Tongue (tissue), 2 donors: ENCODE data around the gene NOX5. TPM values are rescaled to one million over a fixed set of nuclear protein-coding genes. Genes with fewer than 3 reads are reported as not detected.
A peak's percentile ranks its signal among the peaks of the same experiment; 100 is the strongest.

Source experiments
- DNase-seq: peaks from one replicate; pipeline ENCODE4 v3.0.0-alpha.2; 2015
- total RNA-seq: library from RNA; depleted of rRNA; stranded (reverse); fragments of >200 nt; gene quantifications from one replicate; pipeline ENCODE4 v1.2.3, GENCODE V29; 2014

The NOX5 gene
- total RNA-seq, 1 donor from 2014 or later = not detected

DNA sequence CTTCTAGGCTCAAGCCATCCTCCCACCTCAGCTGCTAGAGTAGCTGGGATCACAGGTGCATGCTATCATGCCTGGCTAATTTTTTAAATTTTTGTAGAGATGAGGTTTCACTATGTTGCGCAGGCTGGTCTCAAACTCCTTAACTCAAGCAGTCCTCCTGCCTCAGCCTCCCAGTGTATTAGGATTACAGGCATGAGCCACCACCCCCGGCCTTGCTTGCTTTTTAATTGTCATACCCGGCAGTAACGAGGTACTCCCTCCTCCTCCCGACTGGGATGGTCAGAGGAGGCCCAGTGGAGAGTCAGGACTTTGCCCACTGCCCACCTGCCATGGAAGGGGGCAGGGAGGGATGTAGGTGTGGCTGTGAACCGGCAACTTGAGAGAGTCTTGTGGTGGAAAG is 4.5 kb downstream of the NOX5 start:
- DNase-seq = no peak

DNA sequence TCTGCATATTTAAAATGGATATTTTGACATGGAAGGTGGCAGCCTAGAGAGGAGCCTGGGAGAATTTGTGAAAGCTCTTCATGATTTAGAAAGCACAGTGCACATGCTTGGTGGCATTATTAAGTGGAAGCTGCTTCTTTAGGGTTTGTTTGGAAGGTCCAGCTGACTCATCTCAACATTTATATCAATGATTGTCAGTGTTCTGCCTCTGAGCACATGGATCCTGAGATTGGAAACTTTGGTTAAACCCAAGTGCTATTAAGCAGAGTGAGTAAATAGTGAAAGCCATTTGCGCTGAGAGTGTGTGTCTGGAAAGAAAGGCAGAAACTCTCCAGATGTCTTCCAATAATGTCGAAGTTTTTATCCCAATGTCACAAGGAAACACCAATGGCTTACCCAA is 7.4 kb downstream of the NOX5 start:
- DNase-seq = no peak

DNA sequence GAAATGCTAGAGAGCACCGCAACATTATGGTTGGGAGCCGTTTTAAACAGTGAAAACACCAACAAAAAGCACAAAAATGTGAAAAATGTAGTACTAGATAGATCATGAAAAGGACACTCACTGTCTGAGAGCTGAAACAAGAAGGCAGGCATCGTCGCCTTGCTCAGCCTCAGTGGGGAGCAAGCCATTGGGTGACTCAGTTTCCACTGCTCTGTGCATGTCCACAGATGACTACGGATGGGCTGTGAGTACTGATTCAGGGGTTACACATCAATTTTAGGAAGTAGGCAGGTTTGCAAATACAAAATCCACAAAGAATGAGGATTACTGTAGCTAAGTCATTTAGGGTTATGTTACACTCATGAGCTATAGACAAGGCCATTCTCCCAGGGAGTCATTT is 10.8 kb downstream of the NOX5 start:
- no peak for DNase-seq

DNA sequence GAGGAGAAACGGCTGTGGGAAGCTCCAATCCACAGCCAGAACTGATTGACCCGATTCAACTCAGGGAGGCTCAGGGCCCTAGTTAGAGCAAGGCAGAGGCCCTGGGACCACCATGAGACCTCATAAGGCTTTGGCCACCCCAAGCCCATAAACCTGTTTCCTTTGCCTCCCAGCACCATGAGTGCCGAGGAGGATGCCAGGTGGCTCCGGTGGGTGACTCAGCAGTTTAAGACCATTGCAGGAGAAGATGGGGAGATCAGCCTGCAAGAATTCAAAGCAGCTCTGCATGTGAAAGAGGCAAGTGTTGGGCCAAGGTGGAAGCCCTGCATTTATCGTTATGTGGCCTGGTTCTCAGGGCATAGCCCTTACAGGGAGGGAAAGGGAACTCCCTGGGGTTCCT is 11.9 kb downstream of the NOX5 start:
- no peak for DNase-seq

DNA sequence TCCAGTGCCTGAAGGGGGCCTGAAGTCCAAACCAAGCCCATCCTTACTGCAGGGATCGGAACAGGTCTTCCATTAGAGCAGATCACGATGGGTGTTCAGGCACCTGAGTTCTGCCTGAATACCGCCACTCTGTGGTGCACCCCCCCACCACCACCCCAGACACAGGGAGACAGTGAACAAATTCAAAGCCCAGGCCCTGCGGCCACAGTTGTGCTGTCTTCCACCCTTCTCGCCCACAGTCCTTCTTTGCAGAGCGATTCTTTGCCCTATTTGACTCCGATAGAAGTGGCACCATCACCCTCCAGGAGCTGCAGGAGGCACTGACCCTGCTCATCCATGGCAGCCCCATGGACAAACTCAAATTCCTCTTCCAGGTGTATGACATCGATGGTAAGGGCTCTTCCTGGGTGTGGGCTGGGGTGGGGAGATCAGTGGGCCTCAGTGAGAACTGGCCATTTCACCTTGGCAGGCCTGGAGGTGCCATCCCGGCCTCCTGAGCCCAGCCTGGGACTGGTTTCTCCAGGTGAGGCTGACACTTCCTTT is 13.6 kb downstream of the NOX5 start:
- no peak for DNase-seq

DNA sequence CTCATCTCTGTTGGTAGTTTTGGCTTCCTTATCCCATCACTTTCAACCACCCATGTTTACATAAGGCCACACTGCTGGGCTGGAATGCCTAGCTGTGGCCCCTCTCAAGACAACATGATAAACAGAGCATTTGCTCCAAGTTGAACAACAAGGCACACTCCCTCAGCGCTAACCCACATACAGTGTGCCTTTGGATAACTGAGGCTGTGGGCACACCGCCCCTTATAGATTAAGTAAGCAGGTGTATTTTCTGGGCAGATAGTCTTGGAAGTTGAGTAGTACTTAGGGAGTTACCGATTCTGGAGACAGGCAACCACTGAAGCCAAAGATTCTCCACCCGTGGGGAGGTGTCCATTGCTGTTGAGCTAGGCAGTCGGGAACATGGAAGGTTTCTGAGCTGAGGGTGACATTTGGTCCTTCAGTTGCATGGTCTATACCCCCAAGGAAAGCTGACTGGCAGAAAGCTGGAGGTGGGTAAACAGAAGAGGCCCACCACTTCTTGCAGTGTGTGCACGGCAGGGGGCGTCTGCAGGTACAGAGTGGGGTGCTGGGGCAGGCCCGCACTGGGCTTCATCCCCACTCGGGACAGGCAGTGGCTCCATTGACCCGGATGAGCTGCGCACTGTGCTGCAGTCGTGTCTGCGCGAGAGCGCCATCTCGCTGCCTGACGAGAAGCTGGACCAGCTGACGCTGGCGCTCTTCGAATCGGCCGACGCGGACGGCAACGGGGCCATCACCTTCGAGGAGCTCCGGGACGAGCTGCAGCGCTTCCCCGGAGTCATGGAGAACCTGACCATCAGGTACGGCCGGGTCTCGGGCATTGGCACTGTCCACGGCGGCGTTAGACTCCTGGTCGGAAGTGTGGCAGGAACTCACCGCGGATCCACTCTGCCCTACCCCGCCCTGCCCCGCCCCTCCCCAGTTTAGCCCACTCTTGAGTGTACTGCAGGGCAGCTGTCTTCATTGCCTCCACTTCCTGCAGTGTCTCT is 16.8 kb downstream of the NOX5 start:
- DNase-seq = peak; percentile 59

DNA sequence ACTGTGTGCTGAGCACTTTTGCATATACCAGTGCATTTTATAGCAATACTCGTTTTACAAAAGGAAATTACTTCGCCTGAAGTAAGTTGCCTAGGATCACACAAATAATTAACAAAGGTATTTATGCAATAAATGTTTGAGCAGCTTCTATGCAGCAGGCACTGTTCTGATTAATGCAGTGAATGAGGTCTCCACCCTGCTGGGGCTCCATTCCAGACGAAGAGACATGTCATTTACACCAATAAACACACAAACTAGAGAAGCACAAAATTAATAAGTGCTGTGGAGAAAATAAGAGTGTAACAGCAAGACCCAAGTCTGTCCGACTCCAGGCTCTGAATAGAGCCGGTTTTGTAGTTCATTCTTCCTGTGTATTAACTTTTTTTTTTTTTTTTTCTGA is 17.5 kb downstream of the NOX5 start:
- no peak for DNase-seq

DNA sequence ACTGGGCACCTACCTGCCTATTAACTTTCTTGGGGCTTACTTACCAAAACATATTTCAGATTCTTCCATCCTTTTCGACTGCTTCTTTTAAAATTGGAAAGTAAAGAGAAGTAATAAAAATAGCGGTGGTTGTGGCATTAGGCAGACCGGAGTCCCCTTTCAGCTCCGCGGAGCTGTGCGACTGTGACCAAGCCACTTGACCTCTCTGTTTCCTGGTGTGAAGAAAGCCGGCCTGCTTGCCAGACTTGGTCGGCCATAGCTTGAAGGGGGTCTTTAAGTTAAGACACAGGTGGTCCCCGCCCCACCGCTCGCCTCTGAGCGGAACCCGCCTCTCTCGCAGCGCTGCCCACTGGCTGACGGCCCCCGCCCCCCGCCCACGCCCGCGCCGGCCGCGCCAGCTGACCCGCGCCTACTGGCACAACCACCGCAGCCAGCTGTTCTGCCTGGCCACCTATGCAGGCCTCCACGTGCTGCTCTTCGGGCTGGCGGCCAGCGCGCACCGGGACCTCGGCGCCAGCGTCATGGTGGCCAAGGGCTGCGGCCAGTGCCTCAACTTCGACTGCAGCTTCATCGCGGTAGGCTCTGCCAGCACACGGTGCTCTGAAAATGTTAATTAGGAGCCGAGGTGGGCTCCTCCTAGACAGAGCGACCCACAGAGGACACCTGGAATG is 18.3 kb downstream of the NOX5 start:
- DNase-seq = no peak

DNA sequence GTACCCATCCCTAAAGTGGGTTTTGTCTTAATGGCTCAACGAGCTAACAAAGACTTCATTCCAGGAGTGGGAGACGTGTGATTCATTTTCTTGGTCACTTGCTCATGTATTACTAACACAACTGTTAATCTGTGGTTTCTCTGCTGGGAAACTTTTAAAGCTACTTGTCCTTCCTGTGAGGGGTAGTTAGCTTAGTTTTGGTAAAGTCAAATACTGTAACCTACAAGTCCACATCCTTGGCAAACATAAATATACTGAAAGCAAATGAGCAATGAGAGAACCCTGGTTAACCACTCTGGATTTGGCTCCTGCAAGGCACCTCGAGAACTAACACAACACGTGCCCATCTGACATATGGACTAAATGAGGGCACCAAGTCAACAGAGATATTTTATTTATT is 19.9 kb downstream of the NOX5 start:
- DNase-seq = no peak

DNA sequence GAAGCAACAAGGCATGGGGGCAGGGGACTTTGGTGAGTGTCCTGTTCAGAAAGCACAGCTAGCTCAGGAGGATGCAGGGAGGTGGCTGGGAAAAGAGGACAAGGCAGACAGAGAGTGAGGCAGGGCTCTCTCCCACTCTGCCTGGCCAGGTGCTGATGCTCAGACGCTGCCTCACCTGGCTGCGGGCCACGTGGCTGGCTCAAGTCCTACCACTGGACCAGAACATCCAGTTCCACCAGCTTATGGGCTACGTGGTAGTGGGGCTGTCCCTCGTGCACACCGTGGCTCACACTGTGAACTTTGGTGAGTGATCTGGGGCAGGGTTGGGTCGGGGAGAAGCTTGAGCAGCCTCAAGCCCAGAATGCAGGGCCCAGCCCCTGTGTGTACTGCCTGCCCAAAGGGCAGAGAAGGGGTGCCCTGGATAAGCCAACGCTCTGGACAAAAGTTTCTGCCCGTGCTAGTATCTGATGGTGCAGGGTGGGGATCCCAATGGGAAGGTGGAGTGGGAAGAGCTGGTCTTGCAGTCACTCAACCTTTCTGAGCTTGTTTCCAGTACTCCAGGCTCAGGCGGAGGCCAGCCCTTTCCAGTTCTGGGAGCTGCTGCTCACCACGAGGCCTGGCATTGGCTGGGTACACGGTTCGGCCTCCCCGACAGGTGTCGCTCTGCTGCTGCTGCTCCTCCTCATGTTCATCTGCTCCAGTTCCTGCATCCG is 20.9 kb downstream of the NOX5 start:
- DNase-seq = peak; percentile 29

DNA sequence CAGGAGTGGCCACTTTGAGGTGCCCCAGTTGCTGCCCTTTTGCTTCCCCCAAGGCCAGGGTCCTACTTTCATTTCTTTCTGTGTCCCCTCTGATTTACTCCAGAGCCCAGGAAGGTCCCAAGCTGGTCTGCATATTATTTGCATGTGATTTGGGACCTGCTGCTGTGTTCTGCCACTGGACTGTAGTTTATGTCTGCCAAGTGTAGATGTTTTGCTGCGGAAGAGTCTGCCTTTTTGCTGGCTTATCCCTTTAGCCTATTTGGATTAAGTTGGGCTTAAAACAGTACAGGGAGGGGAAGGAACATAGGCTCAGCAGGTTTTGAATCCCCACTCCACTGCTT is 21.4 kb downstream of the NOX5 start:
- DNase-seq = no peak

DNA sequence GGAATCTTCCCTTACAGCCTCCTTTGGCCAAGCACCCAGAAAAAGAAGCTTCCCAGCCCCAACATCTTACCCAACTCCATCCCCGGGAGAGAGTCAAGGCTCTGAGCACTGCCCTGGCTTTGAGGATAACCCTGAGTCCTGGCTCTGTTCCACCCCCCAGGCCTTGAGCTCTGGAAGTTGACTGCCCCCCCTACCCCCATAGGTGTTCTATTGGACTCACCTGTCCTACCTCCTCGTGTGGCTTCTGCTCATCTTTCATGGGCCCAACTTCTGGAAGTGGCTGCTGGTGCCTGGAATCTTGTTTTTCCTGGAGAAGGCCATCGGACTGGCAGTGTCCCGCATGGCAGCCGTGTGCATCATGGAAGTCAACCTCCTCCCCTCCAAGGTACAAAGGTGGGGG is 22.3 kb downstream of the NOX5 start:
- DNase-seq = no peak

DNA sequence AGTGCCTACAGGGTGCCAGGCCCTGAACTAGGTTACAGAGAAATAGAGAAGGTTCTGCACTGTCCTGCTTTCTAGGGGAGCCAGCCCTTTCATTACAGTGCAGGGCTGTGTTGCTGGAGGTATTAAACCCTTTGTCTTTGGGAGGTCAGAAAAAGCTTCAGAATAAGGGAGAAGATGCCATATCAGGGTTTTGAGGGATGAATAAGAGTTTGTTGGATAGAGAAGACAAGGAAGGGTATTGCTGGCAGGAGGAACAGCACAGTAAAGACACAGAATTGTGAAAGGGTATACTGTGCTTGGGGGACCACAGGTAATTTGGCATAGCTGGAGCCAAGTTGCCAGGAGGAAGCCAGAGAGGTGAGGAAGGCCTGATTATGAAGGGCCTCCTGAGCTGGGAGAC is 23.0 kb downstream of the NOX5 start:
- no peak for DNase-seq

DNA sequence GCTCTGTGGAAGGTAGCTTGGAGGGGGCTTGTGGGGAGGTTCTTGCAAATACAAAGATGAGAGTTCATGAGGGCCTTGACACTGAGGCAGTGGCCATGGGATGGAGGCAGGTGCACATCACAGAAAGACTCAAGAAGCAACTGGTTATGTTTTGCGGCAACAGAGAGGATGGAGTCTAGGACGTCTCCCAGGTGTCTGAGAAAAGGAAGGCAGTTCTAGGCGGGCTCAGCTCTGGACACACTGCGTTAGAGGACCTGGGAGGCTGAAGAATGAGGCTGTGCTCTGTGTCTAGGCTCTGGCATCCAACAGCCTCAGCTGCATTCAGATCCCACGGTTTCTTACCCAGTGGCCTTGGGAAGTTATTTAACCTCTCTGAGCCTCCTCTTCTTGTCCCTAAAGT is 23.5 kb downstream of the NOX5 start:
- no peak for DNase-seq

DNA sequence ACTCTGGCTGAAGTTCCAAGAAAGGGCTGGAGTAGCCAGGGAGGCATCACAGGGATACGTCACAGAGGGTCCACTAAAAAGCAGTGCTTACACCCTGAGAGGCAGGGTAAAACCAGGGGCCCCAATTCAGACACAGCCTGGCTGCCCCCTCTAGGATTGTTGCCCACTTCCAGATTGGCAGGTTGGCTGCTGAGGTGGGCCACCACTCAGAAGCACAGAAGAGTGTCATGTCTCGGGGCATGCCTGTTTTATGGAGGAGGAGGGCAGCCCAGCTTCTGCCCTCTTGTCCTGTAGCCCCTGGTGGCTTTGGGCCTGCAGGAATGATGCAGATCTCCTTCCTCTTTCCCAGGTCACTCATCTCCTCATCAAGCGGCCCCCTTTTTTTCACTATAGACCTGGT is 24.0 kb downstream of the NOX5 start:
- DNase-seq = no peak

DNA sequence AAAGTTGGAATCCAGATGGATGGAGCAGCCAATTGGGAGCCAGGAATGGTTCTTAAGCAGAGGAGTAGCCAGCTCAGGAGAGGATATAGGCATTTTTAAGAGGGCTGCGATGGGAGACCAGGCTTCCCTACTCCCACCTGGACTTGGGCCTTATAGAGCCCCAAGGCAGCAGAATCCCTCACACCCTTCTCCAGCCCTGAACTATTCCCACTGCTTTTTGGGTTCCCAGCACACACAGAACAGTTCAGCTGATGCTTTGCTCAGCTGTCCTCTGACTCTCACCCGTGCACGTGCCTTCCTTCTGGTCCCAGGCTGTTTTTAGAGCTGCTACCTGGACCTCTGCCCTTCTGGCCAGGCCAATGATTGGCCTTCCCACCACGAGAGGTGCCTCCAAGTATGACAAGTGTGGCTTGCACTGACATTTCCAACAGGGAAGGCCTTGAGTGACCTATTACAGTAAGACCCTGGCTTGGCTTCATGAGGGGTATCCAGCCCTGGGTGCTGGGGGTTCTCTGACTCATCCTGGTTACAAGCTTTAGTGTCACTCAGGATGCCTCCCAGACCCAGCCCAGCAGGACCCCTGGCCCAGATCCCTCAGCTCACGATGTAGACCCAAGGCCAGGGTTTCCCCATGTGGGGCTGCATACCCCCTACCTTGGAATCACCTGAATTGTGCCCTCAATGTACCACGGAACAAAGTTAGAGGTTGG is 25.2 kb downstream of the NOX5 start:
- no peak for DNase-seq

DNA sequence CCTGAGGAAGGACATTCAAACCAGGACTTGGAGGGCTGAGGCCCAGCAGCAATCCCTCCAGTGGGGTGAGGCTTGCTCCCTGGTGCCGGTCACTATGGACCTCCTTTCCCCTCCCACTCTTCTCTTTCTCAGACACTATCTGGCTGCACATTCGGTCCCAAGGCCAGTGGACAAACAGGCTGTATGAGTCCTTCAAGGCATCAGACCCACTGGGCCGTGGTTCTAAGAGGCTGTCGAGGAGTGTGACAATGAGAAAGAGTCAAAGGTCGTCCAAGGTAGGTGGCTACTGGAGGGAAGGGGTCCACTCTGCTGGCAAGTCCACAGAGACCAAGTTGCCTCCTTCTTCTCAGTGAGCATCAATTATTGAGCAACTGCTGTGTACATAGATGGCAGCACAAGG is 28.0 kb downstream of the NOX5 start:
- DNase-seq = no peak

DNA sequence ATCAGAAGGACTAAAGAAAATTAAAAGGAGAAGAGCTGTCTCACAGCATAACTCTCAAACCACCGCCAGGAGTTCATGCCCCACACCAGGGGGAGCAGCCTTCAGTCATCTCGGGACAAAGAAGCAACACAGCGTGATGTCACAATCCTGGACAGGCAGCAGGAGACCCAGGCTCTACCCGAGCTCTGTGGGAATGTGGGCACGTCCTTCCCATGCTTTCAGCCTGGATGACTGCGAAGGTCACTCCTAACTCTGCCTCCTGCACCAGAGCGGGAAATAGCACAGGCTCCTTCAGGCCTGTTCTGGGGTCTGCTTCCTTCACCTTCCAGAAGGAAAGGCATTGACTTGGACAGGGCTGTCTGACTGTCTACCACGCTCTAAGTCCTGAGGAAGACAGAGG is 31.3 kb downstream of the NOX5 start:
- DNase-seq = no peak

DNA sequence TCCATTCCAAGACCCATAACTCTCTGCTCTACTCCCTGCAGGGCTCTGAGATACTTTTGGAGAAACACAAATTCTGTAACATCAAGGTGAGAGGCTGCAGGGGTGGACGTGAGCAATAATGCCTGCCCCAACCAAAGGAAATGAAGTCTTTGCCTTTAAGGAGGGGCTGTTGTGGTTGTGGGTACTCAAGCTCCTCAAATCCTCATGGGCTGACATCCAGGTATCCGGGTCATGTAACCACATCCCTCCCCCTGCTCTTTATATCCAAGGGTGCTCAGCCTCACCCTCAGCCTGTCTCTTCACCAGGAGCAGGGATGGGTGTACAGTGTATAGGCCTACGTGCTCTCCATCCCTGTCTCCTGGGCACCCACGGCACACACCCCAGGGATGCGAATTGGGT is 32.3 kb downstream of the NOX5 start:
- DNase-seq = no peak

DNA sequence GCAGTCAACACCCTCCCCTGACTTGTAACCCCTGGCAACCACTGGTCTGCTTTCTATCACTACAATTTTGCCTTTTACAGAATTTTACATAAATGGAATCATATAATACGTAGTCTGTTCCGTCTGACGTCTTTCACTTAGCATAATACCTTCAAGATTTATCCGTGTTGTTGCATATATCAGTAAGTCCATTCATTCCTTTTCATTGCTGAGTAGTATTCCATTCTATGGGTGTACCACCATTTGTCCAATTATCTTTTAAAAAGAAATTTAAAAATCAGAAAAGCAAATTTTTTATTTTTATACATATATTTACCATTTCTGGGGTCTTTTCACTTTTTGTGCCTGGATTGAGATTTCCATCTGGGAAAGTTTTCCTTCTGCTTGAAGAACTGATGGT is 35.5 kb downstream of the NOX5 start:
- DNase-seq = no peak

DNA sequence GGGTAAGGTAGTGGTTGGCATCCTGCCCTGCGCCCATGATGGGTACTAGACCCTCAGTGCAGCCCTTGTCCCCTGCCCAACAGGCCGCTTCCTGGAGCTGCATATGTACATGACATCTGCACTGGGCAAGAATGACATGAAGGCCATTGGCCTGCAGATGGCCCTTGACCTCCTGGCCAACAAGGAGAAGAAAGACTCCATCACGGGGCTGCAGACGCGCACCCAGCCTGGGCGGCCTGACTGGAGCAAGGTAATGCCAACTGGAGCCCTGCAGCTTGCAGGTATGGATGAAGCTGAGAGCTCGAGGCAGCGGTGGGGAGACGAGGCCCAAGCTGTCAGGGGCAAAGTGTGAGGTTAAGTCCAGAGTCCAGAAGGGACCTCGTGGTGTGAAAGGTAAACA is 40.8 kb downstream of the NOX5 start:
- DNase-seq = no peak

DNA sequence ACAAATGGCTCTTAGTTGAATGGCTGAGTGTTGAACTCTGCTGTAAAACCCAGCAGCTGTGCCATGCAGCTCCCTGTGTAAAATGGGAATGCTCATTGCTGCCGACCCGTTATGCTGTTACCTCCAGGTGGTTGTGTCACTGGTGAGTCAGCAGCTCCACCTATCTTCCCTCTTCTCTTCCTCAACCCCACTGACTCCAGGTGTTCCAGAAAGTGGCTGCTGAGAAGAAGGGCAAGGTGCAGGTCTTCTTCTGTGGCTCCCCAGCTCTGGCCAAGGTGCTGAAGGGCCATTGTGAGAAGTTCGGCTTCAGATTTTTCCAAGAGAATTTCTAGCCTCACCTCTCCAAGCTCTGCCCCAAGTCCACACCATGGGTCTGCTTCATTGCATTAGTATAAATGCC is 41.9 kb downstream of the NOX5 start:
- no peak for DNase-seq
